Mesenchymal stem cell (in vitro differentiated cells and primary cell): ENCODE results near the gene TBC1D22A.

ENCODE experiments used
- DNase-seq: peaks from one replicate; pipeline ENCODE4 v3.0.0-alpha.2; 2013
- H2AFZ ChIP-seq: one replicate; pipeline ENCODE4 v1.6.1; 2013; ENCODE audit warnings: low read depth, mild to moderate bottlenecking, control low read depth, inconsistent platforms, low read length, moderate library complexity
- H2AK5ac ChIP-seq: 2 replicates; pipeline ENCODE4 v1.6.1; 2013; ENCODE audit warnings: low read length, moderate library complexity, mild to moderate bottlenecking, inconsistent platforms; ENCODE audit not compliant: severe bottlenecking
- H2BK120ac ChIP-seq: one replicate; pipeline ENCODE4 v1.6.1; 2013; ENCODE audit warnings: low read depth, mild to moderate bottlenecking, inconsistent platforms, low read length, moderate library complexity
- H2BK12ac ChIP-seq, 2 experiments: one replicate each; pipeline ENCODE4 v1.6.1; 2013; ENCODE audit warnings: inconsistent platforms in 2 of 2, low read length in 2 of 2, mild to moderate bottlenecking in 2 of 2, moderate library complexity in 2 of 2, control low read depth in 1 of 2
- H2BK15ac ChIP-seq: one replicate; pipeline ENCODE4 v1.6.1; 2013; ENCODE audit warnings: mild to moderate bottlenecking, low read depth, inconsistent platforms; ENCODE audit not compliant: poor library complexity, severe bottlenecking
- H2BK5ac ChIP-seq: 2 replicates; pipeline ENCODE4 v1.6.1; 2013; ENCODE audit warnings: low read depth, mild to moderate bottlenecking, low read length, control low read depth, inconsistent platforms; ENCODE audit not compliant: poor library complexity, severe bottlenecking
- H3K14ac ChIP-seq, 2 experiments: one replicate each; pipeline ENCODE4 v1.6.1; 2013; ENCODE audit warnings: inconsistent platforms in 2 of 2, low read length in 2 of 2, control low read depth in 1 of 2, mild to moderate bottlenecking in 1 of 2, moderate library complexity in 1 of 2
- H3K18ac ChIP-seq, 2 experiments: one replicate each; pipeline ENCODE4 v1.6.1; 2013; ENCODE audit warnings: inconsistent platforms in 2 of 2, low read length in 2 of 2, control low read depth in 1 of 2, low read depth in 1 of 2, mild to moderate bottlenecking in 1 of 2
- H3K23ac ChIP-seq, 2 experiments: one replicate each; pipeline ENCODE4 v1.6.1; 2013; ENCODE audit warnings: inconsistent platforms in 2 of 2, low read length in 2 of 2, mild to moderate bottlenecking in 2 of 2, moderate library complexity in 2 of 2, control low read depth in 1 of 2
- H3K27ac ChIP-seq: 2 replicates; pipeline ENCODE4 v1.5.1; 2013; ENCODE audit warnings: mild to moderate bottlenecking, moderate library complexity, low read length, control low read depth, inconsistent platforms; ENCODE audit not compliant: poor library complexity, severe bottlenecking
- H3K27me3 ChIP-seq, 2 experiments: 2 replicates each; pipeline versions ENCODE4 v1.6.1 to v1.7.0; 2013; ENCODE audit warnings: low read length in 2 of 2, mild to moderate bottlenecking in 2 of 2, moderate library complexity in 2 of 2, control low read depth in 1 of 2, inconsistent platforms in 1 of 2; ENCODE audit not compliant: control insufficient read depth in 1 of 2, insufficient read depth in 1 of 2
- H3K36me3 ChIP-seq, 2 experiments: 2 replicates each; pipeline versions ENCODE4 v1.6.1 to v1.7.0; 2013; ENCODE audit warnings: low read length in 2 of 2, control low read depth in 1 of 2, inconsistent platforms in 1 of 2, low read depth in 1 of 2, mild to moderate bottlenecking in 1 of 2; ENCODE audit not compliant: insufficient read depth in 2 of 2, control insufficient read depth in 1 of 2
- H3K4ac ChIP-seq, 2 experiments: one replicate each; pipeline ENCODE4 v1.6.1; 2013; ENCODE audit warnings: inconsistent platforms in 2 of 2, low read length in 2 of 2, mild to moderate bottlenecking in 2 of 2, moderate library complexity in 2 of 2, control low read depth in 1 of 2, low read depth in 1 of 2
- H3K4me1 ChIP-seq: 2 replicates; pipeline ENCODE4 v1.6.1; 2013; ENCODE audit warnings: low read depth, low read length, control low read depth; ENCODE audit not compliant: control insufficient read depth, insufficient read depth
- H3K4me2 ChIP-seq: 2 replicates; pipeline ENCODE4 v1.6.1; 2013; ENCODE audit warnings: low read length, mild to moderate bottlenecking, inconsistent platforms; ENCODE audit not compliant: poor library complexity, severe bottlenecking
- H3K4me3 ChIP-seq, 2 experiments: 2 replicates each; pipeline versions ENCODE4 v1.5.1 to v1.7.0; 2013; ENCODE audit warnings: low read length in 2 of 2, mild to moderate bottlenecking in 2 of 2, control low read depth in 1 of 2, low read depth in 1 of 2; ENCODE audit not compliant: insufficient read depth in 1 of 2
- H3K79me1 ChIP-seq: replicated peaks from 2 replicates; pipeline ENCODE4 v1.6.1; 2013; ENCODE audit warnings: mild to moderate bottlenecking, control low read depth, low read length, inconsistent platforms; ENCODE audit not compliant: poor library complexity, severe bottlenecking
- H3K9ac ChIP-seq: 2 replicates; pipeline ENCODE4 v1.7.0; 2013; ENCODE audit warnings: mild to moderate bottlenecking, low read length, moderate library complexity
- H3K9me3 ChIP-seq: 2 replicates; pipeline ENCODE4 v1.7.0; 2013; ENCODE audit warnings: mild to moderate bottlenecking, low read length; ENCODE audit not compliant: control insufficient read depth
- H4K8ac ChIP-seq: one replicate; pipeline ENCODE4 v1.6.1; 2013; ENCODE audit warnings: inconsistent platforms, mild to moderate bottlenecking, low read length, moderate library complexity
- H4K91ac ChIP-seq: one replicate; pipeline ENCODE4 v1.6.1; 2013; ENCODE audit warnings: mild to moderate bottlenecking, low read length, inconsistent platforms
- WGBS: methylation state at CpG from one replicate; pipeline ENCODE4 v1.1.7; 2013; ENCODE audit warnings: mixed read lengths; 5-methylcytosine and 5-hydroxymethylcytosine counted together

Gene TBC1D22A

GRCh38 chr22:47094861-47095330, 332.4 kb downstream of the TBC1D22A start:
- Histone ChIP-seq H3K4me3 (no peak overlapping the region), H4K8ac (no peak overlapping the region), H3K27ac (no peak overlapping the region), H2AFZ (no peak overlapping the region), H3K4ac (no peak overlapping the region), H3K4me2 (no peak overlapping the region), H3K9me3 (no peaks in the 10 kb centered on the region), H3K4me1 (peaks cover 29% of the 10 kb centered on the region), H3K14ac (no peak overlapping the region), H3K9ac (no peak overlapping the region), H4K91ac (no peak overlapping the region), H2BK5ac (no peak overlapping the region), H2AK5ac (no peak overlapping the region), H2BK120ac (no peak overlapping the region), H2BK15ac (no peak overlapping the region), H2BK12ac (no peak overlapping the region), H3K23ac (no peak overlapping the region), H3K79me1 (peaks cover 25% of the 10 kb centered on the region), H3K36me3 (peaks cover 0 to 6% of the 10 kb centered on the region in 2 experiments), H3K18ac (no peak overlapping the region), H3K27me3 (no peaks in the 10 kb centered on the region)
- 95% methylated on average over 8 of the region's 8 CpGs for WGBS
- DNase-seq: no peak

GRCh38 chr22:47095395-47096122, 333.1 kb downstream of the TBC1D22A start:
- no peak overlapping the region for H2BK5ac ChIP-seq
- H3K18ac ChIP-seq: no peak overlapping the region
- no peaks in the 10 kb centered on the region for H3K27me3 ChIP-seq
- H4K8ac ChIP-seq: no peak overlapping the region
- H3K9ac ChIP-seq: no peak overlapping the region
- H2BK15ac ChIP-seq: no peak overlapping the region
- DNase-seq: no peak
- no peak overlapping the region for H3K4me3 ChIP-seq
- H2BK120ac ChIP-seq: no peak overlapping the region
- no peak overlapping the region for H2AK5ac ChIP-seq
- H3K36me3 ChIP-seq: peaks cover 0 to 9% of the 10 kb centered on the region in 2 experiments
- no peak overlapping the region for H2AFZ ChIP-seq
- no peak overlapping the region for H3K27ac ChIP-seq
- H3K4me2 ChIP-seq: no peak overlapping the region
- no peaks in the 10 kb centered on the region for H3K9me3 ChIP-seq
- no peak overlapping the region for H4K91ac ChIP-seq
- 96% methylated on average over 5 of the region's 5 CpGs for WGBS
- H3K4me1 ChIP-seq: peaks cover 24% of the 10 kb centered on the region
- no peak overlapping the region for H3K14ac ChIP-seq
- H3K23ac ChIP-seq: no peak overlapping the region
- H3K4ac ChIP-seq: no peak overlapping the region
- H3K79me1 ChIP-seq: peaks cover 27% of the 10 kb centered on the region
- no peak overlapping the region for H2BK12ac ChIP-seq

GRCh38 chr22:47098121-47098520, 335.7 kb downstream of the TBC1D22A start:
- Histone ChIP-seq H2BK15ac (no peak overlapping the region), H3K27me3 (no peaks in the 10 kb centered on the region), H3K4me2 (no peak overlapping the region)

GRCh38 chr22:47098554-47098953, 336.1 kb downstream of the TBC1D22A start:
- H3K14ac ChIP-seq: peak overlapping the region in 1 of 2 experiments; percentile 9
- H3K4me1 ChIP-seq: peaks cover 6% of the 10 kb centered on the region
- no peaks in the 10 kb centered on the region for H3K27me3 ChIP-seq
- H3K9ac ChIP-seq: no peak overlapping the region
- H3K4me2 ChIP-seq: no peak overlapping the region
- peaks cover 27% of the 10 kb centered on the region for H3K79me1 ChIP-seq
- no peak overlapping the region for H3K27ac ChIP-seq
- H2BK12ac ChIP-seq: no peak overlapping the region
- no peak overlapping the region for H2AFZ ChIP-seq
- no peak overlapping the region for H3K18ac ChIP-seq
- no peak overlapping the region for H4K91ac ChIP-seq
- DNase-seq: no peak
- H2BK15ac ChIP-seq: no peak overlapping the region
- H2AK5ac ChIP-seq: no peak overlapping the region
- H2BK120ac ChIP-seq: no peak overlapping the region
- H3K9me3 ChIP-seq: no peaks in the 10 kb centered on the region
- no peak overlapping the region for H3K23ac ChIP-seq
- WGBS: 92% methylated on average over 11 of the region's 11 CpGs
- no peak overlapping the region for H2BK5ac ChIP-seq
- no peak overlapping the region for H4K8ac ChIP-seq
- no peak overlapping the region for H3K4me3 ChIP-seq
- peaks cover 0 to 25% of the 10 kb centered on the region in 2 experiments for H3K36me3 ChIP-seq
- H3K4ac ChIP-seq: no peak overlapping the region

More at GRCh38 chr22:47098121-47098520, 335.7 kb downstream of the TBC1D22A start:
- H4K91ac ChIP-seq: no peak overlapping the region
- H3K4ac ChIP-seq: no peak overlapping the region
- no peak overlapping the region for H3K9ac ChIP-seq
- no peak overlapping the region for H2AK5ac ChIP-seq
- no peak overlapping the region for H3K4me3 ChIP-seq
- DNase-seq: no peak
- no peak overlapping the region for H3K27ac ChIP-seq
- H4K8ac ChIP-seq: no peak overlapping the region
- no peak overlapping the region for H2BK120ac ChIP-seq
- no peak overlapping the region for H3K23ac ChIP-seq
- no peak overlapping the region for H3K18ac ChIP-seq
- peaks cover 6% of the 10 kb centered on the region for H3K4me1 ChIP-seq
- H3K14ac ChIP-seq: peak overlapping the region in 1 of 2 experiments; percentile 9
- peaks cover 24% of the 10 kb centered on the region for H3K79me1 ChIP-seq
- no peak overlapping the region for H2BK5ac ChIP-seq
- 81% methylated on average over 4 of the region's 5 CpGs for WGBS
- peaks cover 0 to 24% of the 10 kb centered on the region in 2 experiments for H3K36me3 ChIP-seq
- H2BK12ac ChIP-seq: no peak overlapping the region
- no peak overlapping the region for H2AFZ ChIP-seq
- H3K9me3 ChIP-seq: no peaks in the 10 kb centered on the region
